Sigmoid colon (tissue), 7 donors: ENCODE measurements around the gene LINGO4. TPM values are rescaled to one million over a fixed set of nuclear protein-coding genes. Genes with fewer than 3 reads are reported as not detected.

Experiments
- DNase-seq: peaks from one replicate; pipeline ENCODE4 v3.0.0-alpha.2; 2019
- H3K27ac ChIP-seq, 4 donors: fragments of 200-600 bp; sonication (generic); one replicate each; pipeline ENCODE4 v1.5.1; 2016 to 2019; ENCODE audit warnings: mild to moderate bottlenecking in 1 of 4
- H3K27me3 ChIP-seq, 3 donors: fragments of 200-600 bp; sonication (generic); one replicate each; pipeline ENCODE4 v1.5.1; 2019; ENCODE audit warnings: mild to moderate bottlenecking in 1 of 3
- H3K36me3 ChIP-seq, 4 donors: fragments of 200-600 bp; sonication (generic); one replicate each; pipeline ENCODE4 v1.5.1; 2016 to 2019
- H3K4me1 ChIP-seq, 4 donors: fragments of 200-600 bp; sonication (generic); one replicate each; pipeline ENCODE4 v1.5.1; 2017 to 2019
- H3K4me3 ChIP-seq, 4 donors: fragments of 200-600 bp; sonication (generic); one replicate each; pipeline ENCODE4 v1.5.1; 2017 to 2019; ENCODE audit warnings: mild to moderate bottlenecking in 2 of 4, moderate library complexity in 1 of 4
- H3K9me3 ChIP-seq, 4 donors: fragments of 200-600 bp in 3 of 4; sonication (generic) in 3 of 4; one replicate each; pipeline versions ENCODE4 v1.5.1 to v1.6.1; 2013 to 2019
- CTCF ChIP-seq, 4 experiments: fragments of 450-650 bp in 3 of 4; fragments of 200-600 bp in 1 of 4; IDR thresholded peaks; one replicate each; pipeline ENCODE4 v1.5.1; 2016 to 2019; ENCODE audit warnings: antibody characterized with exemption in 4 of 4, mild to moderate bottlenecking in 3 of 4, moderate library complexity in 2 of 4
- EP300 ChIP-seq, 4 donors: sonication (generic); formaldehyde crosslinking; IDR thresholded peaks; one replicate each; pipeline ENCODE4 v1.6.1; 2017; ENCODE audit warnings: antibody characterized with exemption in 4 of 4
- POLR2A ChIP-seq, 2 donors: fragments of 450-650 bp; IDR thresholded peaks; one replicate each; pipeline ENCODE4 v1.6.1; 2016; ENCODE audit warnings: antibody characterized with exemption in 2 of 2, mild to moderate bottlenecking in 2 of 2, moderate library complexity in 2 of 2
- POLR2AphosphoS5 ChIP-seq, 4 donors: sonication (generic); formaldehyde crosslinking; IDR thresholded peaks; one replicate each; pipeline ENCODE4 v1.6.1; 2017; ENCODE audit warnings: antibody characterized with exemption in 4 of 4
- WGBS, 2 donors: extraction: QIAGEN DNeasy Blood & Tissue Kit; methylation state at CpG; one replicate each; pipeline ENCODE4 v1.1.7; 2013; 5-methylcytosine and 5-hydroxymethylcytosine counted together
- intact Hi-C: fragments of 100-400 bp; cut with DNase I; formaldehyde crosslinking; loops from one replicate; pipeline ENCODE4 v1.15.1; 2023
- polyA plus RNA-seq, 3 donors: library from polyadenylated mRNA; stranded (reverse); fragments of 200-250 nt; gene quantifications; one replicate each; pipeline ENCODE4 v1.2.3, GENCODE V29; 2013
- total RNA-seq, 4 donors: library from RNA; depleted of rRNA; stranded (reverse); fragments of >200 nt; gene quantifications; one replicate each; pipeline ENCODE4 v1.1.0, GENCODE V29; 2016
- donor health status: healthy with polysubstance abuse.
- donor health status: Bipolar disorder and iron deficiency.
- donor health status: healthy.

LINGO4 gene
- total and polyA plus RNA-seq, 7 donors: 0.13 to 0.16 TPM; not detected in 5

DNA sequence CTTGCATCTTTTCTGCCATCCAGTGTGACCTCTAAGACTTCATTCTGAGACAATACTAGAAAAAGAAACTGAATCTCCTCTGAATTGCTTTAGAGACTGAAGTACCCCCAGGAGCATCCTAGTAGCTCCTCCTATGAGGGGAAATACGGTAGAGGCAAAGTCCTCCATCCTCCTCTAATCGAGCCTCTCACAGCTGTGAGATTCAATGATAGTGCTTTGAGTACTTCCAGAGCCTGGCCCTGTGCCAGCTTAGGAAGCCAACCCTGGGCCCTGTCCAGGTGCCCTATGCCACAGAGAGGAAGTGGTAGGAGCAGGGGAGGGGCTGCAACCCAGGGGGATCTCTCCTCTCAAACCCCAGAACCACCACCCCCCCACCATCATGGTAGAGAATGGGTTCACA, 15.7 kb upstream of the LINGO4 start:
- no peaks in the 10 kb centered on the region for H3K4me1 ChIP-seq
- no peaks in the 10 kb centered on the region for H3K36me3 ChIP-seq
- no peak for DNase-seq
- no peaks in the 10 kb centered on the region for H3K9me3 ChIP-seq
- TF ChIP-seq EP300 (IDR thresholded peaks at IDR 0.05): no peak
- no peak for TF ChIP-seq CTCF (IDR thresholded peaks at IDR 0.05)
- no peak for TF ChIP-seq POLR2AphosphoS5 (IDR thresholded peaks at IDR 0.05)
- no peak for TF ChIP-seq POLR2A (IDR thresholded peaks at IDR 0.05)
- intact Hi-C loops: no loop called here
- H3K4me3 ChIP-seq: no peak overlapping the region
- no peak overlapping the region for H3K27ac ChIP-seq
- H3K27me3 ChIP-seq: peaks cover 0 to 2% (median 0%) of the 10 kb centered on the region in 3 donors
- WGBS, 2 donors: 21 to 27% methylated on average over 2 of the region's 2 CpGs

- 76 to 86% methylated on average over 7 of the region's 7 CpGs for WGBS, 2 donors
- TF ChIP-seq POLR2A (IDR thresholded peaks at IDR 0.05): no peak
- no peak for TF ChIP-seq EP300 (IDR thresholded peaks at IDR 0.05)
- no peak for TF ChIP-seq CTCF (IDR thresholded peaks at IDR 0.05)
- no peak for TF ChIP-seq POLR2AphosphoS5 (IDR thresholded peaks at IDR 0.05)
- Histone ChIP-seq H3K4me1 (no peaks in the 10 kb centered on the region), H3K4me3 (no peak overlapping the region), H3K27me3 (no peaks in the 10 kb centered on the region), H3K9me3 (no peaks in the 10 kb centered on the region), H3K36me3 (no peaks in the 10 kb centered on the region), H3K27ac (no peak overlapping the region)
- intact Hi-C loops: no loop called here
- DNase-seq: no peak
Measured at GRCh38 chr1:151819976-151820623, 14.9 kb upstream of the LINGO4 start.

DNA sequence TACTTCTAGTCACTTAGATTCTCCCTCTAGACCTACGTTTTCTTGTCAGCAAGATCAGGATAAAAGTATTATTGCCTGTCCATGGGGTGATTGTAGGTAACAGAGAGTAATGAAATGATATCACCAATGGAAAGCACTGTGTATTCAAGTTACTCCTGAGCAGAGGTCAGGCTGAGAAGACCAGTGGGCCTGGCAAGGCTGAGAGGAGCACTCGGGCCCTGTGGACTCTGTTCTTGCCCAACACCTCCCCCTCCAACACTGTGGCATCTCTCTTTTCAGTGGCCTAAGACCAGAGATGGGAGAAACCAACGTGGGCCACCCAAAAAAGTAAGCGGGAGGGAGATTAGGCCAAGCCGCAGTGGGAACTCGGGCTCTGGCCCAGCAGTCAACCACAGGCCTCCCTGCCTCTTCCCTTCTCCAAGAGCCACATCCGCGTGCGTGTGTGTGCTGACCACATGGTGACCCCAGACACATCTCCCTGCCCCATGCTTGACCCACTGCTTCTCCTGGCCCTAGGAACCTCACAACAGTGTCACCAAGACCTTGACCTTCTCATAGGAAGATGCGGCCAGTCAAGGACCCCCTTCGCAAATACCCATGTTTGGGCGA, 14.1 kb upstream of the LINGO4 start:
- no peaks in the 10 kb centered on the region for H3K9me3 ChIP-seq
- H3K4me1 ChIP-seq: no peaks in the 10 kb centered on the region
- intact Hi-C loops: no loop called here
- no peaks in the 10 kb centered on the region for H3K36me3 ChIP-seq
- H3K4me3 ChIP-seq: no peak overlapping the region
- no peak overlapping the region for H3K27ac ChIP-seq
- WGBS, 2 donors: 92% methylated on average over 12 of the region's 12 CpGs
- DNase-seq: no peak
- no peaks in the 10 kb centered on the region for H3K27me3 ChIP-seq
- TF ChIP-seq POLR2A (IDR thresholded peaks at IDR 0.05): no peak
- no peak for TF ChIP-seq EP300 (IDR thresholded peaks at IDR 0.05)
- no peak for TF ChIP-seq CTCF (IDR thresholded peaks at IDR 0.05)
- TF ChIP-seq POLR2AphosphoS5 (IDR thresholded peaks at IDR 0.05): no peak

DNA sequence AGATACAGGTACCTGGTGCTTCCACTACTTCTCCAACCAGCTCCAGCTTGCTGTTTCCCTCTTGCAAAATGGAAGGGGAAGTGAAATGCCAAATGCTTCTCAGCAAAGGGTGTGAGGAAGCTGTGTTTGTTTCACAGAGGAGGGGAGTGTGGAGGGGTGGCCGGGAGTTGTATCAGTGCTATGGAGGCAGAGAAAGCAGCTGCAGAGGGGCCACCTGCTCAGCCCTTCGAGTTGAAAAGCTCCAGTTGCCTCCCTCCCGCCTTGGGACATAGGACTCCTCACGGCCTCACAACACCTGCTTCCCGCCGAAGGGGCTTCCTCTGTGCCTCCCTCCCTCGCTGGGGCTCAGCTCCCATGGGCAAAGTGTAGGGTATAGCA, 12.1 kb upstream of the LINGO4 start:
- intact Hi-C loops: no loop called here
- Histone ChIP-seq H3K4me1 (no peaks in the 10 kb centered on the region), H3K36me3 (no peaks in the 10 kb centered on the region), H3K27ac (no peak overlapping the region), H3K4me3 (no peak overlapping the region), H3K27me3 (no peaks in the 10 kb centered on the region), H3K9me3 (no peaks in the 10 kb centered on the region)
- 65 to 78% methylated on average over 7 of the region's 7 CpGs for WGBS, 2 donors
- no peak for DNase-seq
- TF ChIP-seq EP300 (IDR thresholded peaks at IDR 0.05) (no peak), POLR2AphosphoS5 (IDR thresholded peaks at IDR 0.05) (no peak), POLR2A (IDR thresholded peaks at IDR 0.05) (no peak), CTCF (IDR thresholded peaks at IDR 0.05) (no peak)
